ENCODE measurements around the gene MCF2L.

DNA sequence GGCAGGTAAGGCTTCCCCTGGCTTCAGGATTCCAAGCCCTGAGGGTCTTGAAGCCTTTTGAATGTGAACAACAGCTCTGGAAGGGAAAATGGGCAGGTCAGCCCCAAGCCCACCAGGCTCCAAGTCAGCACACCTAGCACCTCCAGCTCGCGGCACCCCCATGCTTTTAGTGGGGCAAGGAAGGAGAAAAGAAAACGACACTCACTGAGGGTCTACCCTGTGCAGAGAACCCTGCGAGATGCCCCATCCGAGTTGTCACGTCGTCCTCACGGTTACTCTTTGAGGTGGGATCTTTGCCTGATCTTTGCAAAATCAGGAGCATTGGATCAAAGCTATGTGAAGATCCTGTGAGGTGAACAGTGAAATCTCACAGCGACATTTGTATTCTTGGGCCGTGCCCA, 147.9 kb downstream of the MCF2L start:
- TF ChIP-seq POLR2A (IDR thresholded peaks at IDR 0.05) (no peak), POLR2AphosphoS5 (IDR thresholded peaks at IDR 0.05) (no peak)
- TF ChIP-seq, protein P1, sequence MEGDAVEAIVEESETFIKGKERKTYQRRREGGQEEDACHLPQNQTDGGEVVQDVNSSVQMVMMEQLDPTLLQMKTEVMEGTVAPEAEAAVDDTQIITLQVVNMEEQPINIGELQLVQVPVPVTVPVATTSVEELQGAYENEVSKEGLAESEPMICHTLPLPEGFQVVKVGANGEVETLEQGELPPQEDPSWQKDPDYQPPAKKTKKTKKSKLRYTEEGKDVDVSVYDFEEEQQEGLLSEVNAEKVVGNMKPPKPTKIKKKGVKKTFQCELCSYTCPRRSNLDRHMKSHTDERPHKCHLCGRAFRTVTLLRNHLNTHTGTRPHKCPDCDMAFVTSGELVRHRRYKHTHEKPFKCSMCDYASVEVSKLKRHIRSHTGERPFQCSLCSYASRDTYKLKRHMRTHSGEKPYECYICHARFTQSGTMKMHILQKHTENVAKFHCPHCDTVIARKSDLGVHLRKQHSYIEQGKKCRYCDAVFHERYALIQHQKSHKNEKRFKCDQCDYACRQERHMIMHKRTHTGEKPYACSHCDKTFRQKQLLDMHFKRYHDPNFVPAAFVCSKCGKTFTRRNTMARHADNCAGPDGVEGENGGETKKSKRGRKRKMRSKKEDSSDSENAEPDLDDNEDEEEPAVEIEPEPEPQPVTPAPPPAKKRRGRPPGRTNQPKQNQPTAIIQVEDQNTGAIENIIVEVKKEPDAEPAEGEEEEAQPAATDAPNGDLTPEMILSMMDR (IDR thresholded peaks at IDR 0.05), result no peak
